Endothelial cell of umbilical vein (primary cell): ENCODE results near the gene NRCAM.

ENCODE experiments used
- EZH2 ChIP-seq: IDR thresholded peaks from 2 replicates; pipeline ENCODE4 v1.6.1; 2012; ENCODE audit warnings: borderline replicate concordance, low read depth, mild to moderate bottlenecking, moderate library complexity, low read length, inconsistent platforms; ENCODE audit not compliant: severe bottlenecking
- FOS ChIP-seq: IDR thresholded peaks from 2 replicates; pipeline ENCODE4 v1.6.1; 2011; ENCODE audit warnings: mild to moderate bottlenecking, low read length, moderate library complexity, borderline replicate concordance; ENCODE audit not compliant: insufficient read depth
- TF ChIP-seq, protein P1 (sequence below), 2 donors: IDR thresholded peaks; 1 replicate in 1 of 2; 2 replicates in 1 of 2; pipeline ENCODE4 v1.5.1; 2011; ENCODE audit warnings: low read length in 2 of 2, mild to moderate bottlenecking in 2 of 2, moderate library complexity in 2 of 2, control low read depth in 1 of 2, inconsistent platforms in 1 of 2, low read depth in 1 of 2; ENCODE audit not compliant: insufficient read depth in 1 of 2; ENCODE audit errors: extremely low read depth in 1 of 2

DNA sequence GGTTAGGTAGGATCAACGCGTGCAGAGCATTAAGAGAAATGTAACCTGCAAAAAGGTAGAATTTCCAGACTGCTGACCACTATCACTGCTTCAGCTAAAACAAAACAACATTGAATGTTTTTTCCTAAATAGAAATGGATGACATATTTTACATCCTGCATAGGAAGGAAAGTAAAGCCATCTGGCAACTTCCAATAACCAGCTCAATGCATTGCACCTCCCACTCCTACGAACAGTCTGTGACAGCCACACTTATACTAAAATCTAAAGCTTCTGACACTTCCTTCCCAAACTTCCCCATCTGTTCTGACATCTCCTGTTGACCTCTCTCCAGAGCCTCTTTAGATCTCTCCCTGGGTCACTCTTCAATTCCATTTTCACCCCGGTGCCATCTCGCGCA lies 47.1 kb downstream of the NRCAM start:
- TF ChIP-seq, protein P1, sequence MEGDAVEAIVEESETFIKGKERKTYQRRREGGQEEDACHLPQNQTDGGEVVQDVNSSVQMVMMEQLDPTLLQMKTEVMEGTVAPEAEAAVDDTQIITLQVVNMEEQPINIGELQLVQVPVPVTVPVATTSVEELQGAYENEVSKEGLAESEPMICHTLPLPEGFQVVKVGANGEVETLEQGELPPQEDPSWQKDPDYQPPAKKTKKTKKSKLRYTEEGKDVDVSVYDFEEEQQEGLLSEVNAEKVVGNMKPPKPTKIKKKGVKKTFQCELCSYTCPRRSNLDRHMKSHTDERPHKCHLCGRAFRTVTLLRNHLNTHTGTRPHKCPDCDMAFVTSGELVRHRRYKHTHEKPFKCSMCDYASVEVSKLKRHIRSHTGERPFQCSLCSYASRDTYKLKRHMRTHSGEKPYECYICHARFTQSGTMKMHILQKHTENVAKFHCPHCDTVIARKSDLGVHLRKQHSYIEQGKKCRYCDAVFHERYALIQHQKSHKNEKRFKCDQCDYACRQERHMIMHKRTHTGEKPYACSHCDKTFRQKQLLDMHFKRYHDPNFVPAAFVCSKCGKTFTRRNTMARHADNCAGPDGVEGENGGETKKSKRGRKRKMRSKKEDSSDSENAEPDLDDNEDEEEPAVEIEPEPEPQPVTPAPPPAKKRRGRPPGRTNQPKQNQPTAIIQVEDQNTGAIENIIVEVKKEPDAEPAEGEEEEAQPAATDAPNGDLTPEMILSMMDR (IDR thresholded peaks at IDR 0.05; ENCODE audit: extremely low read depth in 1 of 2, insufficient read depth in 1 of 2, low read depth in 1 of 2, low read length in 2 of 2): no peak
- TF ChIP-seq EZH2: no peak
- no peak for TF ChIP-seq FOS
